ENCODE data around the gene RASSF8.

GRCh38 chr12:26121323-26122060, 163.0 kb downstream of the RASSF8 start:
- no peak for TF ChIP-seq EP300 (IDR thresholded peaks at IDR 0.05)
- TF ChIP-seq, protein P1, sequence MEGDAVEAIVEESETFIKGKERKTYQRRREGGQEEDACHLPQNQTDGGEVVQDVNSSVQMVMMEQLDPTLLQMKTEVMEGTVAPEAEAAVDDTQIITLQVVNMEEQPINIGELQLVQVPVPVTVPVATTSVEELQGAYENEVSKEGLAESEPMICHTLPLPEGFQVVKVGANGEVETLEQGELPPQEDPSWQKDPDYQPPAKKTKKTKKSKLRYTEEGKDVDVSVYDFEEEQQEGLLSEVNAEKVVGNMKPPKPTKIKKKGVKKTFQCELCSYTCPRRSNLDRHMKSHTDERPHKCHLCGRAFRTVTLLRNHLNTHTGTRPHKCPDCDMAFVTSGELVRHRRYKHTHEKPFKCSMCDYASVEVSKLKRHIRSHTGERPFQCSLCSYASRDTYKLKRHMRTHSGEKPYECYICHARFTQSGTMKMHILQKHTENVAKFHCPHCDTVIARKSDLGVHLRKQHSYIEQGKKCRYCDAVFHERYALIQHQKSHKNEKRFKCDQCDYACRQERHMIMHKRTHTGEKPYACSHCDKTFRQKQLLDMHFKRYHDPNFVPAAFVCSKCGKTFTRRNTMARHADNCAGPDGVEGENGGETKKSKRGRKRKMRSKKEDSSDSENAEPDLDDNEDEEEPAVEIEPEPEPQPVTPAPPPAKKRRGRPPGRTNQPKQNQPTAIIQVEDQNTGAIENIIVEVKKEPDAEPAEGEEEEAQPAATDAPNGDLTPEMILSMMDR (IDR thresholded peaks at IDR 0.05), result no peak
